OCI-LY1 (cell line): ENCODE data around the gene SDK1.

Experiments
- CTCF ChIP-seq: fragments of 200-600 bp; sonication (generic), shearing (Covaris generic); IDR thresholded peaks from 2 replicates; pipeline ENCODE4 v1.5.1; 2017; ENCODE audit warnings: mild to moderate bottlenecking, antibody characterized with exemption, low read length, moderate library complexity, mixed read lengths
- EZH2 ChIP-seq: fragments of 200-600 bp; sonication (generic), shearing (Covaris generic); IDR thresholded peaks from 2 replicates; pipeline ENCODE4 v1.8.0; 2017; ENCODE audit warnings: borderline replicate concordance, mixed run types, mild to moderate bottlenecking, antibody characterized with exemption, low read length, moderate library complexity, mixed read lengths

- TF ChIP-seq CTCF, result no peak
- no peak for TF ChIP-seq EZH2
These were observed 996.3 kb downstream of the SDK1 start for GRCh38 chr7:4297165-4297917.
